ENCODE data around the gene SLC26A9. TPM values are rescaled to one million over a fixed set of nuclear protein-coding genes. Genes with fewer than 3 reads are reported as not detected.
A peak's percentile ranks its signal among the peaks of the same experiment; 100 is the strongest.

The SLC26A9 gene
- total and polyA plus RNA-seq, 2 donors: 0.09 to 0.41 TPM

- Histone ChIP-seq H3K9me3 (ENCODE audit: control insufficient read depth in 2 of 2, insufficient read depth in 1 of 2, low read length in 1 of 2) (peaks cover 0 to 5% of the 10 kb centered on the region in 2 donors), H3K36me3 (ENCODE audit: control insufficient read depth in 2 of 2, insufficient read depth in 2 of 2, low read length in 1 of 2) (no peaks in the 10 kb centered on the region), H3K4me3 (ENCODE audit: low read length in 2 of 2) (no peak overlapping the region), H3K4me1 (ENCODE audit: control insufficient read depth in 2 of 2, insufficient read depth in 2 of 2, low read length in 2 of 2) (no peaks in the 10 kb centered on the region), H3K27me3 (ENCODE audit: control insufficient read depth in 2 of 2, insufficient read depth in 1 of 2, low read length in 1 of 2) (no peaks in the 10 kb centered on the region), H3K27ac (ENCODE audit: low read depth in 1 of 2, low read length in 1 of 2) (no peak overlapping the region)
- peak in 8 of 9 donors; percentile 6 to 69 (median 34) for DNase-seq (ENCODE audit: low read depth in 6 of 9, low spot score in 9 of 9)
- WGBS: 50% methylated on average over 14 of the region's 14 CpGs
These were observed 40.9 kb upstream of the SLC26A9 start for GRCh38 chr1:205983925-205984725.

DNA sequence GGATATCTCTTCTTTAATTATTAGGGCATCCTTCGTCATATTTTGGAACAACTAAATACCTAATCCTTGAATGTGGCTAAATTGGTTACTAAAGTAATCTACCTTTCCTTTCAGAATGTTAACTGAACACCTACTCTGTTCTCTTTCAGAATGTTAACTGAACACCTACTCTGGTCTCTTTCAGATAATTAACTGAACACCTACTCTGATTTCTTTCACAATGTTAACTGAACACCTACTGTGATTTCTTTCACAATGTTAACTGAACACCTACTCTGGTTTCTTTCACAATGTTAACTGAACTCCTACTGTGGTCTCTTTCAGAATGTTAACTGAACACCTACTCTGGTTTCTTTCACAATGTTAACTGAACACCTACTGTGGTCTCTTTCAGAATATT is 38.0 kb upstream of the SLC26A9 start:
- Histone ChIP-seq H3K9me3 (ENCODE audit: control insufficient read depth in 2 of 2, insufficient read depth in 1 of 2, low read length in 1 of 2) (peaks cover 0 to 5% of the 10 kb centered on the region in 2 donors), H3K4me1 (ENCODE audit: control insufficient read depth in 2 of 2, insufficient read depth in 2 of 2, low read length in 2 of 2) (no peaks in the 10 kb centered on the region), H3K27ac (ENCODE audit: low read depth in 1 of 2, low read length in 1 of 2) (no peak overlapping the region), H3K4me3 (ENCODE audit: low read length in 2 of 2) (no peak overlapping the region), H3K27me3 (ENCODE audit: control insufficient read depth in 2 of 2, insufficient read depth in 1 of 2, low read length in 1 of 2) (no peaks in the 10 kb centered on the region), H3K36me3 (ENCODE audit: control insufficient read depth in 2 of 2, insufficient read depth in 2 of 2, low read length in 1 of 2) (no peaks in the 10 kb centered on the region)
- 93% methylated on average over 1 of the region's 1 CpG for WGBS
- DNase-seq (ENCODE audit: low read depth in 6 of 9, low spot score in 9 of 9): no peak

DNA sequence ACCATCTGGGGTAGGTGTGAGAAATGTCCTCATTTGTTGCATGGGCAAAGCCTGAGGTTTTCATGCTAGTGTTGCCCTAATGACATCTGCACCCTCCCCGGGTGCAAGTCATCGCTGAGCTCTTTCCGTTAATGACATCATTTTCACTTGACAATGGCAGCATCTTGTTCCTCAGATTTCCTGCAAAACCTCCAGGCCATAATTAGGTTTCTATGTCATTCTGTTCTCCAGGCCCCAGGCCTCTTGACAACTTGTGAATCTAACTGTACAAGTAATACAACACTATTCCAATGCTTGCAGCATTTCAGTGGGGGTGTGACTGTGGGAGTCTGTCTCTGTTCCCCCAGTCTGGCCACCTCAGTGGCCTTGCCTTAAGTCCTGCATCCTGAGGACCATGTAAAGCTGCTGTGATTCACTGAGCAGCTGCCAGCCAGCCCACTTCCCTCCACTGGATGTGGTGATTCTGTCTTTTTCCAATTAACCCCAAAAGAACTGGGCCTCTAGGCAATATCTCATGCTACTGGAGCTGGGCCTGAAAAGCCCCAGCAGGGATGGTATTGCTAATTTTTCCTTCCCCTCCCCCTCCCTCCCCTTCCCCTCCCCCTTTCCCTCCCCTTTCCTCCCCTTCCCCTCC is 37.1 kb upstream of the SLC26A9 start:
- Histone ChIP-seq H3K27me3 (ENCODE audit: control insufficient read depth in 2 of 2, insufficient read depth in 1 of 2, low read length in 1 of 2) (no peaks in the 10 kb centered on the region), H3K9me3 (ENCODE audit: control insufficient read depth in 2 of 2, insufficient read depth in 1 of 2, low read length in 1 of 2) (peaks cover 0 to 5% of the 10 kb centered on the region in 2 donors), H3K4me3 (ENCODE audit: low read length in 2 of 2) (no peak overlapping the region), H3K4me1 (ENCODE audit: control insufficient read depth in 2 of 2, insufficient read depth in 2 of 2, low read length in 2 of 2) (no peaks in the 10 kb centered on the region), H3K36me3 (ENCODE audit: control insufficient read depth in 2 of 2, insufficient read depth in 2 of 2, low read length in 1 of 2) (no peaks in the 10 kb centered on the region), H3K27ac (ENCODE audit: low read depth in 1 of 2, low read length in 1 of 2) (no peak overlapping the region)
- WGBS: 90% methylated on average over 3 of the region's 3 CpGs
- no peak for DNase-seq (ENCODE audit: low read depth in 6 of 9, low spot score in 9 of 9)

DNA sequence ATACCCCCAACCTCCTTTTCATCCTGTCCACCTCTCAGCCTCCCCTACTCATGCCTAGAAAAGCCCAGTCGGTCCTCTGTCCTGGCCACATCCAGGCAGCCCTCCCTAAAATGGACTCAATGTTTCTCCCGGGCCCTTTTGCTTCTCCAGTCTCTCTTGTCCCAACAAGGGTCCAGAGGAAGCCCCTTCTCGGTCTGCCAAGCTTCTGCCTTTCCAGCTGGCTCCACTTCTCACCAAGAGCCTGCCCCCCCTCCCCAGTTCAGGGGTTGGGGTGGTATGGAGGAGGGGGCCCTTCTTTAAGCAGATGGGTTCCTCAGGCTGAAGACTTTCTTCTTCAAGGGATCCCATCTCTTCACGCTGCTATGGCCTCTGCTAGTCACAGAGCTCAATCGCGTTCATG is 36.0 kb upstream of the SLC26A9 start:
- Histone ChIP-seq H3K9me3 (ENCODE audit: control insufficient read depth in 2 of 2, insufficient read depth in 1 of 2, low read length in 1 of 2) (peaks cover 0 to 5% of the 10 kb centered on the region in 2 donors), H3K36me3 (ENCODE audit: control insufficient read depth in 2 of 2, insufficient read depth in 2 of 2, low read length in 1 of 2) (no peaks in the 10 kb centered on the region), H3K27ac (ENCODE audit: low read depth in 1 of 2, low read length in 1 of 2) (no peak overlapping the region), H3K4me1 (ENCODE audit: control insufficient read depth in 2 of 2, insufficient read depth in 2 of 2, low read length in 2 of 2) (no peaks in the 10 kb centered on the region), H3K4me3 (ENCODE audit: low read length in 2 of 2) (no peak overlapping the region), H3K27me3 (ENCODE audit: control insufficient read depth in 2 of 2, insufficient read depth in 1 of 2, low read length in 1 of 2) (no peaks in the 10 kb centered on the region)
- no peak for DNase-seq (ENCODE audit: low read depth in 6 of 9, low spot score in 9 of 9)
- WGBS: 94% methylated on average over 6 of the region's 6 CpGs

DNA sequence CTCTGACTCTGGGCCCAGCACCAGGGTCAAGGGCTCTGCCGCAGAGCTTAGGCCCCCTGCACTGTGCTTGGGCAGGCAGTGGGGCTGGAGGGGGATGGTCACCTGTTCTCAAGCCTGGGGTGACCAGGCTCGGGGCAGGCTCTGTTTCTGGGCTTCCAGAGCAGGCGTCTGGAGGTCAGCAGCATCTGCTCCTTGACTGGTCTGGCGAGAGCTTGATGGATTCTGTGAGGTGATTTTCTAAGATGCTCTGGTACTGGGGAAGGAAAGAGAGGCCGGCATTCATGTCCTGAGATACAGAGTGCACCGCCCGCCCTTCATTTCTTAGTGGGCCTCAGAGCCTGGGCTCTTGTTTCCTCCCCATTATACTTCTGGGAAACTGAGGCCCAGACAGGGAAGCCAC is 35.4 kb upstream of the SLC26A9 start:
- Histone ChIP-seq H3K9me3 (ENCODE audit: control insufficient read depth in 2 of 2, insufficient read depth in 1 of 2, low read length in 1 of 2) (no peaks in the 10 kb centered on the region), H3K27me3 (ENCODE audit: control insufficient read depth in 2 of 2, insufficient read depth in 1 of 2, low read length in 1 of 2) (no peaks in the 10 kb centered on the region), H3K4me3 (ENCODE audit: low read length in 2 of 2) (no peak overlapping the region), H3K36me3 (ENCODE audit: control insufficient read depth in 2 of 2, insufficient read depth in 2 of 2, low read length in 1 of 2) (no peaks in the 10 kb centered on the region), H3K4me1 (ENCODE audit: control insufficient read depth in 2 of 2, insufficient read depth in 2 of 2, low read length in 2 of 2) (no peaks in the 10 kb centered on the region), H3K27ac (ENCODE audit: low read depth in 1 of 2, low read length in 1 of 2) (no peak overlapping the region)
- WGBS: 87% methylated on average over 7 of the region's 7 CpGs
- no peak for DNase-seq (ENCODE audit: low read depth in 6 of 9, low spot score in 9 of 9)

DNA sequence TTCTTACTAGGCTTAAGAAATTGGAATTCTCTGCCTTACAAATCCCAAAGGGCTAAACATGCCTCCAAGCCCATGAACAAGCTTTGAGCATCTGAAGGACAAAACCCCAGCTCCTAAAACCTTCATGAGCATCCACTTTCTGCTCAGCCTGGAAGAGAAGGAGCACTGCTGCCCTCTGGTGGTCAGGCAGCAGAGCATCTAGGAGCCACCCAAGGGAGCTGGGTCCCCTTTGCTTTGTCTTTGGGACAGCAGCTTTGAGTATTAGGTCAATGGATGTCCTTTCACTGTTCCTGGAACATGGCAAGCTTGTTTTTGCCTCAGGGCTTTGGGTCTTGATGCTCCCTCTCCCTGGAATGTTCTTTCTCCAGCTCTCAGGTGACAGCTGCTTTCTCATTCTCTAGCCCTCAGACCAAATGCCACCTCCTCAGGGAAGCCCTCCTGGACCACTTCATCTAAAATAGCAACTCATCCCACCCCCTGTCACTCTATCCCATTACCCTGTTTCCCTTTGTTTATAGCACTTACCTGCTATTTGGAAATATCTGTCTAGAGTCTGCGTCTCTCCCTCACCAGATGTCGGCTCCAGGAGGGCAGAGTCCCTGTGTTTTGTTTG is 34.3 kb upstream of the SLC26A9 start:
- H3K27me3 ChIP-seq (ENCODE audit: control insufficient read depth in 2 of 2, insufficient read depth in 1 of 2, low read length in 1 of 2): no peaks in the 10 kb centered on the region
- 77% methylated on average over 2 of the region's 2 CpGs for WGBS

DNA sequence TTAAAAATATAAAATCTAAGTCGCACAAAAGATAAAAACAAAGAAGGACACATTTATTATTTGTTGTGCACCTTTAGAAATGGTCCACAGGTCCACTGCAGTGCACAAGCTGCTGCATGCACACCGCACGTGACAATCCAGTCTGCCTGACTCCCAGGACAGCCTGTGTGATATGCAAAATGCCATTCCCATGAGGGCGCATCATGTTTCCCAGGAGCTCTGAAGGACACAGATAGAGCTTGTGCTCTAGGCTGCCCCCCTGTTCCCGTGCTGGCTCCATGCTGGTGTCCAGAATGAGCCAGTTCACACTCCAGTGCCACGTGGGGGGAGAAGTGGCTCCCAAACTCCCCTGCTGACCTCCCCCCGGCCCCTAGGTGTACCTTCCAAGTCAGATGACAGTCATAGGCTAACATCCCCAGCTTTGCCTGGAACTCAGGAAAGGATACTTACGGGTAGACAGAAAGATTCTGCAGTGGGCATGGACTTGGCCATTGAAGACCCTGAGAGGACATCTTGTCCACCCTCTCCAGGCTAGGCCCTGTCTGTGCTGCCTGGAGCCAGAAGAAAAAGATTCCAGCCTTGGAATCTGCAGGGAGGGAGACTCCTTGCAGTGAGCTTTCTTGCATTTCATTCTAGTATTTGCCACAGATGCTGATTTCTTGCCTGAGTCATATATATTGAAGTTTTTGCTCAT is 33.6 kb upstream of the SLC26A9 start:
- Histone ChIP-seq H3K36me3 (ENCODE audit: control insufficient read depth in 2 of 2, insufficient read depth in 2 of 2, low read length in 1 of 2) (no peaks in the 10 kb centered on the region), H3K9me3 (ENCODE audit: control insufficient read depth in 2 of 2, insufficient read depth in 1 of 2, low read length in 1 of 2) (no peaks in the 10 kb centered on the region), H3K27ac (ENCODE audit: low read depth in 1 of 2, low read length in 1 of 2) (no peak overlapping the region), H3K4me1 (ENCODE audit: control insufficient read depth in 2 of 2, insufficient read depth in 2 of 2, low read length in 2 of 2) (no peaks in the 10 kb centered on the region), H3K27me3 (ENCODE audit: control insufficient read depth in 2 of 2, insufficient read depth in 1 of 2, low read length in 1 of 2) (no peaks in the 10 kb centered on the region), H3K4me3 (ENCODE audit: low read length in 2 of 2) (no peak overlapping the region)
- 84% methylated on average over 8 of the region's 8 CpGs for WGBS
- no peak for DNase-seq (ENCODE audit: low read depth in 6 of 9, low spot score in 9 of 9)

More for the DNA sequence above, 34.3 kb upstream of the SLC26A9 start:
- Histone ChIP-seq H3K9me3 (ENCODE audit: control insufficient read depth in 2 of 2, insufficient read depth in 1 of 2, low read length in 1 of 2) (no peaks in the 10 kb centered on the region), H3K4me1 (ENCODE audit: control insufficient read depth in 2 of 2, insufficient read depth in 2 of 2, low read length in 2 of 2) (no peaks in the 10 kb centered on the region), H3K36me3 (ENCODE audit: control insufficient read depth in 2 of 2, insufficient read depth in 2 of 2, low read length in 1 of 2) (no peaks in the 10 kb centered on the region), H3K27ac (ENCODE audit: low read depth in 1 of 2, low read length in 1 of 2) (no peak overlapping the region), H3K4me3 (ENCODE audit: low read length in 2 of 2) (no peak overlapping the region)
- peak; percentile 40 to 87 (median 72) for DNase-seq (ENCODE audit: low read depth in 6 of 9, low spot score in 9 of 9)

- Histone ChIP-seq H3K4me3 (ENCODE audit: low read length in 2 of 2) (no peak overlapping the region), H3K27ac (ENCODE audit: low read depth in 1 of 2, low read length in 1 of 2) (no peak overlapping the region), H3K9me3 (ENCODE audit: control insufficient read depth in 2 of 2, insufficient read depth in 1 of 2, low read length in 1 of 2) (no peaks in the 10 kb centered on the region), H3K4me1 (ENCODE audit: control insufficient read depth in 2 of 2, insufficient read depth in 2 of 2, low read length in 2 of 2) (no peaks in the 10 kb centered on the region), H3K36me3 (ENCODE audit: control insufficient read depth in 2 of 2, insufficient read depth in 2 of 2, low read length in 1 of 2) (no peaks in the 10 kb centered on the region), H3K27me3 (ENCODE audit: control insufficient read depth in 2 of 2, insufficient read depth in 1 of 2, low read length in 1 of 2) (no peaks in the 10 kb centered on the region)
- DNase-seq (ENCODE audit: low read depth in 6 of 9, low spot score in 9 of 9): no peak
- WGBS: 93% methylated on average over 4 of the region's 4 CpGs
These were observed 32.8 kb upstream of the SLC26A9 start for GRCh38 chr1:205976036-205976435.

Data from thymus (tissue), 11 donors.